ENCODE data around the gene EIF4E3. TPM values are rescaled to one million over a fixed set of nuclear protein-coding genes. Genes with fewer than 3 reads are reported as not detected.

Gene EIF4E3
- 0.91 and 0.97 TPM in 2 replicates for total RNA-seq (2014; rRNA removed; shearing (Covaris generic))

- DNase-seq (ENCODE audit: low spot score): no peak
Observed at GRCh38 chr3:71725271-71725991, at the start of gene EIF4E3. Gene EIF4E3 (minus strand): TSS chr3:71725402. CDS start chr3:71725367, 35 bp downstream.

GRCh38 chr3:71771884-71772283 lies 46.7 kb upstream of the EIF4E3 start:
- no peak for DNase-seq (ENCODE audit: low spot score)

- DNase-seq (ENCODE audit: low spot score): no peak
Observed at GRCh38 chr3:71771126-71771525, 45.9 kb upstream of the EIF4E3 start.

GRCh38 chr3:71763426-71763825 lies 38.2 kb upstream of the EIF4E3 start:
- DNase-seq (ENCODE audit: low spot score): no peak

- no peak for DNase-seq (ENCODE audit: low spot score)
Observed at GRCh38 chr3:71760140-71760539, 34.9 kb upstream of the EIF4E3 start.

GRCh38 chr3:71759401-71759800 lies 34.2 kb upstream of the EIF4E3 start:
- DNase-seq (ENCODE audit: low spot score): no peak

- no peak for DNase-seq (ENCODE audit: low spot score)
Observed at GRCh38 chr3:71758091-71758490, 32.9 kb upstream of the EIF4E3 start.

GRCh38 chr3:71754610-71755253 lies 29.5 kb upstream of the EIF4E3 start:
- no peak for DNase-seq (ENCODE audit: low spot score)

GRCh38 chr3:71753701-71754609 lies 28.8 kb upstream of the EIF4E3 start, which contains the start of gene GPR27:
Gene GPR27 (plus strand): TSS chr3:71753855. CDS start chr3:71754050, 195 bp downstream.
- DNase-seq (ENCODE audit: low spot score): no peak

GRCh38 chr3:71752831-71753700 lies 27.9 kb upstream of the EIF4E3 start:
- no peak for DNase-seq (ENCODE audit: low spot score)

GRCh38 chr3:71751602-71752001 lies 26.4 kb upstream of the EIF4E3 start:
- DNase-seq (ENCODE audit: low spot score): no peak

GRCh38 chr3:71744738-71745137 lies 19.5 kb upstream of the EIF4E3 start:
- no peak for DNase-seq (ENCODE audit: low spot score)

- no peak for DNase-seq (ENCODE audit: low spot score)
Observed at GRCh38 chr3:71742621-71743020, 17.4 kb upstream of the EIF4E3 start.

GRCh38 chr3:71734881-71735280 lies 9.7 kb upstream of the EIF4E3 start:
- no peak for DNase-seq (ENCODE audit: low spot score)

GRCh38 chr3:71733319-71733718 lies 8.1 kb upstream of the EIF4E3 start:
- DNase-seq (ENCODE audit: low spot score): no peak

- DNase-seq (ENCODE audit: low spot score): no peak
Observed at GRCh38 chr3:71732637-71733036, 7.4 kb upstream of the EIF4E3 start.

GRCh38 chr3:71728632-71729342 lies 3.6 kb upstream of the EIF4E3 start:
- DNase-seq (ENCODE audit: low spot score): no peak

- DNase-seq (ENCODE audit: low spot score): no peak
Observed at GRCh38 chr3:71726146-71726545, 944 bp upstream of the EIF4E3 start.

- DNase-seq (ENCODE audit: low spot score): no peak
Observed at GRCh38 chr3:71724584-71725270, 475 bp downstream of the EIF4E3 start.

GRCh38 chr3:71724171-71724453 lies 1.1 kb downstream of the EIF4E3 start:
- no peak for DNase-seq (ENCODE audit: low spot score)
